ENCODE results near the gene RTCA. TPM values are rescaled to one million over a fixed set of nuclear protein-coding genes. Genes with fewer than 3 reads are reported as not detected.
"Not testable (repeated sequence)": the region's sequence is repeated elsewhere in the genome, so short reads cannot be mapped to it uniquely, and the experiment has no call there.

Gene RTCA
- total RNA-seq, 2 experiments from 2014 or later = 62.1 to 67.1 TPM

- Histone ChIP-seq H3K36me3 (ENCODE audit: insufficient read depth, low read length) (no peaks in the 10 kb centered on the region), H3K9me3 (ENCODE audit: control insufficient read depth in 1 of 2, insufficient read depth in 1 of 2, low read length in 2 of 2) (peaks cover 9 to 11% of the 10 kb centered on the region in 2 experiments), H3K4me1 (ENCODE audit: insufficient read depth, low read length) (no peaks in the 10 kb centered on the region), H3K27me3 (ENCODE audit: control insufficient read depth in 1 of 2, insufficient read depth in 2 of 2, low read length in 2 of 2) (no peaks in the 10 kb centered on the region), H3K27ac (ENCODE audit: low read depth in 1 of 2, low read length in 2 of 2) (no peak overlapping the region), H3K4me3 (ENCODE audit: low read length) (no peak overlapping the region)
- peaks cover 6% of the 10 kb centered on the region for H3K36me3 Mint-ChIP-seq (ENCODE audit: low read depth)
- peaks cover 8% of the 10 kb centered on the region for H3K9me3 Mint-ChIP-seq
- no peaks in the 10 kb centered on the region for H3K27me3 Mint-ChIP-seq
- ATAC-seq (ENCODE audit: poor library complexity) (no peak), DNase-seq (no peak)
- intact Hi-C loops (cut with DNase I, micrococcal nuclease) = no loop called here
- TF ChIP-seq, protein P1, sequence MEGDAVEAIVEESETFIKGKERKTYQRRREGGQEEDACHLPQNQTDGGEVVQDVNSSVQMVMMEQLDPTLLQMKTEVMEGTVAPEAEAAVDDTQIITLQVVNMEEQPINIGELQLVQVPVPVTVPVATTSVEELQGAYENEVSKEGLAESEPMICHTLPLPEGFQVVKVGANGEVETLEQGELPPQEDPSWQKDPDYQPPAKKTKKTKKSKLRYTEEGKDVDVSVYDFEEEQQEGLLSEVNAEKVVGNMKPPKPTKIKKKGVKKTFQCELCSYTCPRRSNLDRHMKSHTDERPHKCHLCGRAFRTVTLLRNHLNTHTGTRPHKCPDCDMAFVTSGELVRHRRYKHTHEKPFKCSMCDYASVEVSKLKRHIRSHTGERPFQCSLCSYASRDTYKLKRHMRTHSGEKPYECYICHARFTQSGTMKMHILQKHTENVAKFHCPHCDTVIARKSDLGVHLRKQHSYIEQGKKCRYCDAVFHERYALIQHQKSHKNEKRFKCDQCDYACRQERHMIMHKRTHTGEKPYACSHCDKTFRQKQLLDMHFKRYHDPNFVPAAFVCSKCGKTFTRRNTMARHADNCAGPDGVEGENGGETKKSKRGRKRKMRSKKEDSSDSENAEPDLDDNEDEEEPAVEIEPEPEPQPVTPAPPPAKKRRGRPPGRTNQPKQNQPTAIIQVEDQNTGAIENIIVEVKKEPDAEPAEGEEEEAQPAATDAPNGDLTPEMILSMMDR (IDR thresholded peaks at IDR 0.05) = no peak
- CTCF ChIA-PET = no interaction called here
- POLR2A ChIA-PET = interaction anchor here (0.9 kb wide), 1 partner anchor 71 kb away, joined by 3 read pairs; no protein-coding TSS in a partner anchor
- H3K4me3 Mint-ChIP-seq = no peak overlapping the region
- no peaks in the 10 kb centered on the region for H3K4me1 Mint-ChIP-seq (ENCODE audit: low read depth)
- no peak overlapping the region for H3K27ac Mint-ChIP-seq
Measured at GRCh38 chr1:100323419-100324106, 57.5 kb downstream of the RTCA start.

- no peak overlapping the region for H3K27ac Mint-ChIP-seq
- no peaks in the 10 kb centered on the region for H3K36me3 Mint-ChIP-seq (ENCODE audit: low read depth)
Measured at GRCh38 chr1:100325415-100326324, 59.7 kb downstream of the RTCA start.

GRCh38 chr1:100326325-100326670, 60.3 kb downstream of the RTCA start:
- H3K9me3 Mint-ChIP-seq; H3K4me1 Mint-ChIP-seq (ENCODE audit: low read depth); CTCF ChIA-PET; H3K27ac ChIP-seq (ENCODE audit: low read depth in 1 of 2, low read length in 2 of 2); intact Hi-C loops (cut with DNase I, micrococcal nuclease); H3K4me3 ChIP-seq (ENCODE audit: low read length); H3K4me3 Mint-ChIP-seq; DNase-seq; H3K27ac Mint-ChIP-seq; POLR2A ChIA-PET; H3K36me3 ChIP-seq (ENCODE audit: insufficient read depth, low read length); H3K27me3 Mint-ChIP-seq; H3K27me3 ChIP-seq (ENCODE audit: control insufficient read depth in 1 of 2, insufficient read depth in 2 of 2, low read length in 2 of 2); H3K9me3 ChIP-seq (ENCODE audit: control insufficient read depth in 1 of 2, insufficient read depth in 1 of 2, low read length in 2 of 2); H3K36me3 Mint-ChIP-seq (ENCODE audit: low read depth); ATAC-seq (ENCODE audit: poor library complexity); H3K4me1 ChIP-seq (ENCODE audit: insufficient read depth, low read length): not testable (repeated sequence)

More at GRCh38 chr1:100325415-100326324, 59.7 kb downstream of the RTCA start:
- Mint-ChIP-seq H3K9me3 (no peaks in the 10 kb centered on the region), H3K4me1 (ENCODE audit: low read depth) (no peaks in the 10 kb centered on the region), H3K4me3 (no peak overlapping the region), H3K27me3 (no peaks in the 10 kb centered on the region)
- Histone ChIP-seq H3K27ac (ENCODE audit: low read depth in 1 of 2, low read length in 2 of 2) (no peak overlapping the region), H3K4me1 (ENCODE audit: insufficient read depth, low read length) (no peaks in the 10 kb centered on the region), H3K4me3 (ENCODE audit: low read length) (no peak overlapping the region), H3K36me3 (ENCODE audit: insufficient read depth, low read length) (no peaks in the 10 kb centered on the region), H3K27me3 (ENCODE audit: control insufficient read depth in 1 of 2, insufficient read depth in 2 of 2, low read length in 2 of 2) (no peaks in the 10 kb centered on the region), H3K9me3 (ENCODE audit: control insufficient read depth in 1 of 2, insufficient read depth in 1 of 2, low read length in 2 of 2) (no peaks in the 10 kb centered on the region)
- DNase-seq (no peak), ATAC-seq (ENCODE audit: poor library complexity) (no peak)
- TF ChIP-seq, protein P1 (IDR thresholded peaks at IDR 0.05) = no peak
- CTCF ChIA-PET = interaction anchor here (0.7 kb wide), 1 partner anchor 13 kb away, joined by 3 read pairs; no protein-coding TSS in a partner anchor
- intact Hi-C loops (cut with DNase I, micrococcal nuclease) = no loop called here
- POLR2A ChIA-PET = no interaction called here

Data from CD4-positive, alpha-beta T cell (primary cell).